ENCODE measurements around the gene RABEP2. TPM values are rescaled to one million over a fixed set of nuclear protein-coding genes. Genes with fewer than 3 reads are reported as not detected.

RABEP2 gene
- total RNA-seq, 2 donors from 2014 or later: 16.1 to 19.2 TPM

DNA sequence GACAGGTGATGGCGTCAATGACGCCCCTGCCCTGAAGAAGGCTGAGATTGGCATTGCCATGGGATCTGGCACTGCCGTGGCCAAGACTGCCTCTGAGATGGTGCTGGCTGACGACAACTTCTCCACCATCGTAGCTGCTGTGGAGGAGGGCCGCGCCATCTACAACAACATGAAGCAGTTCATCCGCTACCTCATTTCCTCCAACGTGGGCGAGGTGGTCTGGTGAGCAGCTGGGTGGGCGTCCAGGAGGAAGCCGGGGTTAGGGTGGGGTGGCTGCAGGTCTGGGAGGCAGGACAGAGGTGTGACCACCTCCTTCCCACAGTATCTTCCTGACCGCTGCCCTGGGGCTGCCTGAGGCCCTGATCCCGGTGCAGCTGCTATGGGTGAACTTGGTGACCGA, 23.2 kb downstream of the RABEP2 start:
- no peaks in the 10 kb centered on the region for H3K27me3 Mint-ChIP-seq (ENCODE audit: insufficient read depth)
- WGBS, 2 experiments (ENCODE audit: insufficient coverage in 1 of 2, insufficient read length in 1 of 2): 93% methylated on average over 13 to 15 of the region's 15 CpGs
- no peaks in the 10 kb centered on the region for H3K9me3 Mint-ChIP-seq

DNA sequence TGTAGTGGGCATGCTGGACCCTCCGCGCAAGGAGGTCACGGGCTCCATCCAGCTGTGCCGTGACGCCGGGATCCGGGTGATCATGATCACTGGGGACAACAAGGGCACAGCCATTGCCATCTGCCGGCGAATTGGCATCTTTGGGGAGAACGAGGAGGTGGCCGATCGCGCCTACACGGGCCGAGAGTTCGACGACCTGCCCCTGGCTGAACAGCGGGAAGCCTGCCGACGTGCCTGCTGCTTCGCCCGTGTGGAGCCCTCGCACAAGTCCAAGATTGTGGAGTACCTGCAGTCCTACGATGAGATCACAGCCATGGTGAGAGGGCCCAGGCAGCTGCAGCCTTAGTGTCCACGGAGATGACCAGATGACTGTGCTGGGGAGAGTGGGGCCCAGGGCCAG, 24.4 kb downstream of the RABEP2 start:
- 95 to 96% methylated on average over 22 to 25 of the region's 25 CpGs for WGBS, 2 experiments (ENCODE audit: insufficient coverage in 1 of 2, insufficient read length in 1 of 2)
- H3K27me3 Mint-ChIP-seq (ENCODE audit: insufficient read depth): no peaks in the 10 kb centered on the region
- Histone ChIP-seq H3K9ac (ENCODE audit: extremely low read depth, low read length, poor library complexity, severe bottlenecking) (no peak overlapping the region), H3K36me3 (ENCODE audit: control insufficient read depth, insufficient read depth, low read length) (no peaks in the 10 kb centered on the region), H3K9me3 (ENCODE audit: control insufficient read depth, low read length) (no peaks in the 10 kb centered on the region), H3K4me1 (ENCODE audit: control insufficient read depth, insufficient read depth, low read length) (no peaks in the 10 kb centered on the region), H3K4me3 (ENCODE audit: low read length) (no peak overlapping the region), H3K27me3 (ENCODE audit: control insufficient read depth, insufficient read depth, low read length, poor library complexity, severe bottlenecking) (no peaks in the 10 kb centered on the region), H3K27ac (ENCODE audit: low read depth, low read length) (no peak overlapping the region)
- no peak overlapping the region for H3K4me3 Mint-ChIP-seq
- no peak for DNase-seq
- no peaks in the 10 kb centered on the region for H3K4me1 Mint-ChIP-seq
- H3K27ac Mint-ChIP-seq: no peak overlapping the region
- H3K9me3 Mint-ChIP-seq: no peaks in the 10 kb centered on the region
- TF ChIP-seq, protein P1, sequence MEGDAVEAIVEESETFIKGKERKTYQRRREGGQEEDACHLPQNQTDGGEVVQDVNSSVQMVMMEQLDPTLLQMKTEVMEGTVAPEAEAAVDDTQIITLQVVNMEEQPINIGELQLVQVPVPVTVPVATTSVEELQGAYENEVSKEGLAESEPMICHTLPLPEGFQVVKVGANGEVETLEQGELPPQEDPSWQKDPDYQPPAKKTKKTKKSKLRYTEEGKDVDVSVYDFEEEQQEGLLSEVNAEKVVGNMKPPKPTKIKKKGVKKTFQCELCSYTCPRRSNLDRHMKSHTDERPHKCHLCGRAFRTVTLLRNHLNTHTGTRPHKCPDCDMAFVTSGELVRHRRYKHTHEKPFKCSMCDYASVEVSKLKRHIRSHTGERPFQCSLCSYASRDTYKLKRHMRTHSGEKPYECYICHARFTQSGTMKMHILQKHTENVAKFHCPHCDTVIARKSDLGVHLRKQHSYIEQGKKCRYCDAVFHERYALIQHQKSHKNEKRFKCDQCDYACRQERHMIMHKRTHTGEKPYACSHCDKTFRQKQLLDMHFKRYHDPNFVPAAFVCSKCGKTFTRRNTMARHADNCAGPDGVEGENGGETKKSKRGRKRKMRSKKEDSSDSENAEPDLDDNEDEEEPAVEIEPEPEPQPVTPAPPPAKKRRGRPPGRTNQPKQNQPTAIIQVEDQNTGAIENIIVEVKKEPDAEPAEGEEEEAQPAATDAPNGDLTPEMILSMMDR (conservative IDR thresholded peaks at IDR 0.05): no peak
- no peaks in the 10 kb centered on the region for H3K36me3 Mint-ChIP-seq (ENCODE audit: low read depth)

More for the DNA sequence above, 23.2 kb downstream of the RABEP2 start:
- H3K9me3 ChIP-seq (ENCODE audit: control insufficient read depth, low read length): no peaks in the 10 kb centered on the region
- no peaks in the 10 kb centered on the region for H3K4me1 ChIP-seq (ENCODE audit: control insufficient read depth, insufficient read depth, low read length)
- no peak overlapping the region for H3K27ac ChIP-seq (ENCODE audit: low read depth, low read length)
- H3K27me3 ChIP-seq (ENCODE audit: control insufficient read depth, insufficient read depth, low read length, poor library complexity, severe bottlenecking): no peaks in the 10 kb centered on the region
- TF ChIP-seq, protein P1 (conservative IDR thresholded peaks at IDR 0.05): no peak
- Mint-ChIP-seq H3K4me1 (no peaks in the 10 kb centered on the region), H3K27ac (no peak overlapping the region), H3K36me3 (ENCODE audit: low read depth) (no peaks in the 10 kb centered on the region), H3K4me3 (no peak overlapping the region)
- H3K4me3 ChIP-seq (ENCODE audit: low read length): no peak overlapping the region
- H3K36me3 ChIP-seq (ENCODE audit: control insufficient read depth, insufficient read depth, low read length): no peaks in the 10 kb centered on the region
- no peak for DNase-seq
- H3K9ac ChIP-seq (ENCODE audit: extremely low read depth, low read length, poor library complexity, severe bottlenecking): no peak overlapping the region

DNA sequence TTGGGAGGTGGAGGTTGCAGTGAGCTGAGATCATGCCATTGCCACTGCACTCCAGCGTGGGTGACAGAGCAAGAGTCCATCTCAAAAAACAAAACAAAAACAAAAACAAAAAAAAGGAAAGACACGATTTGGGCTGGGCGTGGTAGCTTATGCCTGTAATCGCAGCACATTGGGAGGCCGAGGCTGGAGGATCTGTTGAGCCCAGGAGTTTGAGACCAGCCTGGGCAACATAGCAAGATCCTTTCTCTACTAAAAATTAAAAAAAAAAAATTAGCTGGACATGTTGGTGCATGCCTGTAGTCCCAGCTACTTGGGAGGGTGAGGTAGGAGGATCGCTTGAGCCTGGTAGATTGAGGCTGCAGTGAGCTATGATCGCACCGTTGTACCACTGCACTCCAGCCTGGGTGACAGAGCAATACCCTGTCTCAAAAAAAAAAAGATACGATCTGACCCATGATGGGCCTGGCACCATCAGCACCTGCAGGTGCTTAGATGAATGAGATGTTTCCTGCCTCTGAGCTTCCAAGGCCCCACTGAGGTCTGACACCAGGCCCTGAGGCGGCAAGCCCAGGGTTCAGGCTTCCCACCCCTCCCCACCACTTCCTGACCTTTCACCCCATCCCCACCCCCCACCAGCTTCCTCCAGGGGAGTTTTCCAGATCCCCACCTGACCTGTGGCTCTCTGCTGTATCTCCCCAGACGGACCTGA, 25.0 kb downstream of the RABEP2 start:
- whole genome bisulfite sequencing, 2 experiments (ENCODE audit: insufficient coverage in 1 of 2, insufficient read length in 1 of 2): 92 to 95% methylated on average over 8 to 11 of the region's 11 CpGs
- TF ChIP-seq, protein P1 (conservative IDR thresholded peaks at IDR 0.05): no peak
- no peak overlapping the region for H3K4me3 ChIP-seq (ENCODE audit: low read length)
- H3K27ac ChIP-seq (ENCODE audit: low read depth, low read length): no peak overlapping the region
- no peak overlapping the region for H3K9ac ChIP-seq (ENCODE audit: extremely low read depth, low read length, poor library complexity, severe bottlenecking)
- H3K4me1 ChIP-seq (ENCODE audit: control insufficient read depth, insufficient read depth, low read length): no peaks in the 10 kb centered on the region
- Mint-ChIP-seq H3K27ac (no peak overlapping the region), H3K4me3 (no peak overlapping the region), H3K9me3 (no peaks in the 10 kb centered on the region), H3K4me1 (no peaks in the 10 kb centered on the region), H3K27me3 (ENCODE audit: insufficient read depth) (no peaks in the 10 kb centered on the region), H3K36me3 (ENCODE audit: low read depth) (no peaks in the 10 kb centered on the region)
- no peaks in the 10 kb centered on the region for H3K9me3 ChIP-seq (ENCODE audit: control insufficient read depth, low read length)
- H3K27me3 ChIP-seq (ENCODE audit: control insufficient read depth, insufficient read depth, low read length, poor library complexity, severe bottlenecking): no peaks in the 10 kb centered on the region
- DNase-seq: no peak
- H3K36me3 ChIP-seq (ENCODE audit: control insufficient read depth, insufficient read depth, low read length): no peaks in the 10 kb centered on the region

Data from endodermal cell (in vitro differentiated cells).